DOHH2 (cell line): ENCODE results near the gene CPEB3.
"Not testable (repeated sequence)": the region's sequence is repeated elsewhere in the genome, so short reads cannot be mapped to it uniquely, and the experiment has no call there.

Experiments used
- H3F3A ChIP-seq: fragments of 200-600 bp; sonication (generic), shearing (Covaris generic); 2 replicates; pipeline ENCODE4 v1.6.0; 2016; ENCODE audit warnings: antibody characterized with exemption, mild to moderate bottlenecking; ENCODE audit not compliant: control insufficient read depth, insufficient read depth
- H3K27ac ChIP-seq: fragments of 200-600 bp; sonication (generic); 2 replicates; pipeline ENCODE4 v1.5.1; 2014; ENCODE audit warnings: low read depth, mild to moderate bottlenecking, low read length, moderate library complexity
- H3K27me3 ChIP-seq: fragments of 200-600 bp; sonication (generic); 2 replicates; pipeline ENCODE4 v1.6.1; 2014; ENCODE audit warnings: mild to moderate bottlenecking, low read length, mixed read lengths; ENCODE audit not compliant: control insufficient read depth
- H3K36me3 ChIP-seq: fragments of 200-600 bp; sonication (generic); 2 replicates; pipeline ENCODE4 v1.6.1; 2014; ENCODE audit warnings: mild to moderate bottlenecking, low read length, moderate library complexity, mixed read lengths; ENCODE audit not compliant: control insufficient read depth
- H3K4me1 ChIP-seq: fragments of 200-600 bp; sonication (generic); 2 replicates; pipeline ENCODE4 v1.6.1; 2014; ENCODE audit warnings: mild to moderate bottlenecking, low read length, mixed read lengths; ENCODE audit not compliant: control insufficient read depth
- H3K4me2 ChIP-seq: fragments of 200-600 bp; sonication (generic); 2 replicates; pipeline ENCODE4 v1.6.0; 2014; ENCODE audit warnings: mild to moderate bottlenecking, low read length, moderate library complexity
- H3K4me3 ChIP-seq: fragments of 200-600 bp; sonication (generic); 2 replicates; pipeline ENCODE4 v1.5.1; 2014; ENCODE audit warnings: mild to moderate bottlenecking, low read length, mixed read lengths
- H3K79me2 ChIP-seq: fragments of 200-600 bp; sonication (generic); 2 replicates; pipeline ENCODE4 v1.6.1; 2014; ENCODE audit warnings: mild to moderate bottlenecking, low read length, mixed read lengths; ENCODE audit not compliant: control insufficient read depth
- H3K9me2 ChIP-seq: fragments of 200-600 bp; sonication (generic); replicated peaks from 2 replicates; pipeline ENCODE4 v1.6.1; 2014; ENCODE audit warnings: mild to moderate bottlenecking, low read length, mixed read lengths; ENCODE audit not compliant: control insufficient read depth
- H3K9me3 ChIP-seq: fragments of 200-600 bp; sonication (generic); 2 replicates; pipeline ENCODE4 v1.6.1; 2014; ENCODE audit warnings: antibody characterized with exemption, low read length, mixed read lengths; ENCODE audit not compliant: control insufficient read depth, insufficient read depth
- H4K20me1 ChIP-seq: fragments of 200-600 bp; sonication (generic); 2 replicates; pipeline ENCODE4 v1.6.0; 2014; ENCODE audit warnings: low read depth, mild to moderate bottlenecking, antibody characterized with exemption, low read length, moderate library complexity; ENCODE audit not compliant: control insufficient read depth, insufficient read depth
- CTCF ChIP-seq: fragments of 200-600 bp; sonication (generic); IDR thresholded peaks from one replicate; pipeline ENCODE4 v1.5.1; 2014; ENCODE audit warnings: antibody characterized with exemption, mild to moderate bottlenecking, low read depth, low read length; ENCODE audit not compliant: poor library complexity, severe bottlenecking
- EZH2phosphoT487 ChIP-seq: fragments of 200-600 bp; sonication (generic); IDR thresholded peaks from 2 replicates; pipeline ENCODE4 v1.6.1; 2017; ENCODE audit warnings: borderline replicate concordance, mild to moderate bottlenecking, antibody characterized with exemption, low read length, moderate library complexity, mixed read lengths

CPEB3 gene

DNA sequence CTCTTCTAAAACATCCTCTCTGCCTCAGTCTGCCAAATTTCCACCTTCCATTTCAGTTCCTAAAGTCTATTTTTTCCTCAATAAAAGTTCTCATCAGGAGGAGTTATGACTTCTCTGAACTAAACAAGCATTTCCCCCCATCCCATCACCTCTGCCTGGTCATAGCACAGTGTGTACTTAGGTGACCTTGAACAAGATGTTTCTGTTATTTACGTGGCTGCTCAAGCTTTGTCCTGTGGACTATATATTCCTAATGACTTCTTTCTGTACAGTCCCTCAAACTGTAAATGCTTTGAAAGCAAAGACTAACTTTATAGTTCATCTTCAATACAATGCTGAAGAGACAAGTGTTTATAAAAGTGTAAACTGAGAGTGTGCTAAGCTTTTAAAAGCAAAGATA, 166.9 kb downstream of the CPEB3 start:
- H3K27ac ChIP-seq = no peak overlapping the region
- H3K27me3 ChIP-seq = no peaks in the 10 kb centered on the region
- H3K9me2 ChIP-seq = no peaks in the 10 kb centered on the region
- H3K4me3 ChIP-seq = no peak overlapping the region
- no peaks in the 10 kb centered on the region for H4K20me1 ChIP-seq
- H3K36me3 ChIP-seq = no peaks in the 10 kb centered on the region
- H3K4me2 ChIP-seq = no peak overlapping the region
- no peaks in the 10 kb centered on the region for H3K4me1 ChIP-seq
- H3F3A ChIP-seq = no peaks in the 10 kb centered on the region
- no peaks in the 10 kb centered on the region for H3K9me3 ChIP-seq
- H3K79me2 ChIP-seq = no peaks in the 10 kb centered on the region
- no peak for TF ChIP-seq EZH2phosphoT487
- TF ChIP-seq CTCF = no peak

DNA sequence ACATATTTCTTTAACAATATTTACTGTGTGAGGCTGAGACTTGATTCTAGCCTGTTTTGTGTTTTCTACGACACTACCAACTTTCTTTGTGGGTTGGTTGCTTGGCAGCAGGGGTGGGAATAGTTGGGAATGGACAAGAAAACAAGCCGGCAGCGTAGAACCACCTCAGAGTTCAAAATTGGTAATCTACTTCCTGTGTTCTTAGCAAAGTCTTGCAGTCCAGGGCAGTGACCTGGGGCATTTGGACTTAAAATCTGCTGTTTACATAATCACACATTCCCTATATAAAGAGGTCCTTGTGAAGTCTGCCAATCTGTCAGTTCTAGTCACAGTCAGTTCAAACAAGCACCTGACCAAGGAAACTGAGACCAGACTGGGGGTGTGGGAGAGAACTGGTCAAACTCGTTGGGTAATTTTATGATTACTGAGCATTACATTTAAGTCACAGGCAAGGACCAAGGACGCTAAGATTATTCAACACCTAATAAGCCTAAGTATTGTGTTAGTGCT, 167.9 kb downstream of the CPEB3 start:
- TF ChIP-seq EZH2phosphoT487 = no peak
- Histone ChIP-seq H3K4me2 (no peak overlapping the region), H3K36me3 (no peaks in the 10 kb centered on the region), H3K9me2 (no peaks in the 10 kb centered on the region), H3K4me3 (no peak overlapping the region), H3K9me3 (no peaks in the 10 kb centered on the region), H3F3A (no peaks in the 10 kb centered on the region), H3K27me3 (no peaks in the 10 kb centered on the region), H3K27ac (no peak overlapping the region), H4K20me1 (no peaks in the 10 kb centered on the region), H3K79me2 (no peaks in the 10 kb centered on the region), H3K4me1 (no peaks in the 10 kb centered on the region)

- H3K4me2 ChIP-seq = no peak overlapping the region
- H4K20me1 ChIP-seq = no peaks in the 10 kb centered on the region
- H3K4me1 ChIP-seq = no peaks in the 10 kb centered on the region
- no peaks in the 10 kb centered on the region for H3K79me2 ChIP-seq
- no peaks in the 10 kb centered on the region for H3K9me3 ChIP-seq
- H3K27me3 ChIP-seq = no peaks in the 10 kb centered on the region
- no peak overlapping the region for H3K27ac ChIP-seq
- TF ChIP-seq EZH2phosphoT487 (no peak), CTCF (no peak)
- H3K36me3 ChIP-seq = no peaks in the 10 kb centered on the region
- H3K9me2 ChIP-seq = no peaks in the 10 kb centered on the region
- H3F3A ChIP-seq = no peaks in the 10 kb centered on the region
- H3K4me3 ChIP-seq = no peak overlapping the region
These were observed 169.0 kb downstream of the CPEB3 start for GRCh38 chr10:92121686-92122492.

- Histone ChIP-seq H3K79me2 (no peaks in the 10 kb centered on the region), H3F3A (no peaks in the 10 kb centered on the region), H4K20me1 (no peaks in the 10 kb centered on the region), H3K36me3 (no peaks in the 10 kb centered on the region), H3K9me2 (no peaks in the 10 kb centered on the region), H3K4me3 (no peak overlapping the region), H3K27me3 (no peaks in the 10 kb centered on the region), H3K9me3 (no peaks in the 10 kb centered on the region), H3K4me2 (no peak overlapping the region), H3K4me1 (no peaks in the 10 kb centered on the region), H3K27ac (no peak overlapping the region)
- TF ChIP-seq EZH2phosphoT487 (no peak), CTCF (no peak)
These were observed 171.5 kb downstream of the CPEB3 start for GRCh38 chr10:92119340-92119739.

- H4K20me1 ChIP-seq, H3K4me3 ChIP-seq, H3K27me3 ChIP-seq, H3K36me3 ChIP-seq, H3F3A ChIP-seq, H3K9me3 ChIP-seq, H3K79me2 ChIP-seq, H3K9me2 ChIP-seq, H3K27ac ChIP-seq, H3K4me2 ChIP-seq, H3K4me1 ChIP-seq: not testable (repeated sequence)
These were observed 176.0 kb downstream of the CPEB3 start for GRCh38 chr10:92114917-92115316.
